Measurements from ENCODE around the gene WWTR1.
A peak's percentile ranks its signal among the peaks of the same experiment; 100 is the strongest.

Gene WWTR1

GRCh38 chr3:149654188-149654601 lies 3.6 kb downstream of the WWTR1 start:
- no peak for FAIRE-seq

GRCh38 chr3:149653564-149653963 lies 4.3 kb downstream of the WWTR1 start:
- FAIRE-seq = no peak

GRCh38 chr3:149653136-149653535 lies 4.7 kb downstream of the WWTR1 start:
- no peak for FAIRE-seq

- FAIRE-seq = no peak
Observed at GRCh38 chr3:149650828-149651227, 7.0 kb downstream of the WWTR1 start.

- no peak for FAIRE-seq
Observed at GRCh38 chr3:149648525-149648924, 9.3 kb downstream of the WWTR1 start.

- FAIRE-seq = no peak
Observed at GRCh38 chr3:149647812-149648211, 10.0 kb downstream of the WWTR1 start.

- FAIRE-seq = no peak
Observed at GRCh38 chr3:149647285-149647684, 10.5 kb downstream of the WWTR1 start.

- no peak for FAIRE-seq
Observed at GRCh38 chr3:149646181-149646766, 11.6 kb downstream of the WWTR1 start.

- FAIRE-seq = no peak
Observed at GRCh38 chr3:149643963-149644362, 13.9 kb downstream of the WWTR1 start.

- FAIRE-seq = no peak
Observed at GRCh38 chr3:149643482-149643798, 14.4 kb downstream of the WWTR1 start.

- no peak for FAIRE-seq
Observed at GRCh38 chr3:149640976-149641728, 16.7 kb downstream of the WWTR1 start.

GRCh38 chr3:149639093-149639486 lies 18.7 kb downstream of the WWTR1 start:
- FAIRE-seq = no peak

GRCh38 chr3:149638228-149639092 lies 19.4 kb downstream of the WWTR1 start:
- FAIRE-seq = peak; percentile 59

GRCh38 chr3:149635396-149635795 lies 22.4 kb downstream of the WWTR1 start:
- FAIRE-seq = no peak

- FAIRE-seq = no peak
Observed at GRCh38 chr3:149634573-149634972, 23.3 kb downstream of the WWTR1 start.

- no peak for FAIRE-seq
Observed at GRCh38 chr3:149634072-149634471, 23.8 kb downstream of the WWTR1 start.

GRCh38 chr3:149632225-149632624 lies 25.6 kb downstream of the WWTR1 start:
- no peak for FAIRE-seq

- no peak for FAIRE-seq
Observed at GRCh38 chr3:149630806-149631205, 27.0 kb downstream of the WWTR1 start.

GRCh38 chr3:149628957-149629670 lies 28.7 kb downstream of the WWTR1 start:
- no peak for FAIRE-seq

- no peak for FAIRE-seq
Observed at GRCh38 chr3:149626671-149627070, 31.2 kb downstream of the WWTR1 start.

GRCh38 chr3:149625795-149626194 lies 32.0 kb downstream of the WWTR1 start:
- FAIRE-seq = no peak

GRCh38 chr3:149623824-149624223 lies 34.0 kb downstream of the WWTR1 start:
- FAIRE-seq = no peak

Data from A204.1 (cell line).